ENCODE measurements around the gene ZNF14.
"Not testable (repeated sequence)": the region's sequence is repeated elsewhere in the genome, so short reads cannot be mapped to it uniquely, and the experiment has no call there.

Gene ZNF14

GRCh38 chr19:19746286-19747213 lies 13.6 kb upstream of the ZNF14 start:
- DNase-seq (ENCODE audit: low spot score), result no peak

- DNase-seq (ENCODE audit: low spot score), result no peak
Observed at GRCh38 chr19:19745496-19746285, 12.8 kb upstream of the ZNF14 start.

GRCh38 chr19:19744641-19745040 lies 11.7 kb upstream of the ZNF14 start:
- no peak for DNase-seq (ENCODE audit: low spot score)

- DNase-seq (ENCODE audit: low spot score), result not testable (repeated sequence)
Observed at GRCh38 chr19:19743921-19744320, 11.0 kb upstream of the ZNF14 start.

GRCh38 chr19:19743176-19743575 lies 10.3 kb upstream of the ZNF14 start:
- no peak for DNase-seq (ENCODE audit: low spot score)

DNA sequence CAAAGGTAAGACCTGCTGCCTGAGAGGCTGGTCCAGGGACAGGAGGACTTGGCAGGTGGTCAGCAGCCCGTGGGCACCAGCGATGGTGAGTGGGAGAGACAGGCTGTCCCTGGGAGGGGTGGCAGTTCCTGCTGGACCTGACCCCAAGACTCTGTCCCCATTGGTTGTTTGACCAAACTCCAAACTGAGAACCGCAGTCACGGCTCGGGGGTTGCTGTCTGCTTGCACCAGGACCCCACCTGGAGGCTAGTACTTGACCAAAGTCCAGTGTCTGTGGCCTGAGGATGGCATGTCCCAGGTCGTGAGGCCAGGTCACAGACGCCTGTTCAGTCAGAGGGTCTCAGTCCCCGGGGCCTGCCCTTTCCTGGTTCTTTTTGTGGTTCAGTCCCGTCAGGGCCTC lies 9.9 kb upstream of the ZNF14 start:
- no peak for DNase-seq (ENCODE audit: low spot score)

DNA sequence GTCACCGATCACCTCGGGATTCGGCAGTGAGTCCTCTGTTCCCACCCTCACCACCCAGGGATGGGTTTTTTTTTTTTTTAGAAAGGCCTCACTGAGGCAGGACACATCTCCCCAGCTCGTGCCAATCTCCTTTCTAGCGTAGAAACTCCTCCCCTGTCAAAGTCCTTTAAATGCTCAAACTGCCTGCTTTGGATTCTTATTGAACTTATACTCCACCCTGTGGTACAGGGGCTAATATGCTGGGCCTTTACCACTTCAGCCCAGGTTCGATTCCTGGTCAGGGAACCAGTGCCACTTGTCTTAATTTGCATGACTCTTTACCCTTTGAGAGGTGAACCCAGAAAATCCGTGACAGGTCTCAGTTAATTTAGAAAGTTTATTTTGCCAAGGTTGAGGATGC lies 8.3 kb upstream of the ZNF14 start:
- no peak for DNase-seq (ENCODE audit: low spot score)

DNA sequence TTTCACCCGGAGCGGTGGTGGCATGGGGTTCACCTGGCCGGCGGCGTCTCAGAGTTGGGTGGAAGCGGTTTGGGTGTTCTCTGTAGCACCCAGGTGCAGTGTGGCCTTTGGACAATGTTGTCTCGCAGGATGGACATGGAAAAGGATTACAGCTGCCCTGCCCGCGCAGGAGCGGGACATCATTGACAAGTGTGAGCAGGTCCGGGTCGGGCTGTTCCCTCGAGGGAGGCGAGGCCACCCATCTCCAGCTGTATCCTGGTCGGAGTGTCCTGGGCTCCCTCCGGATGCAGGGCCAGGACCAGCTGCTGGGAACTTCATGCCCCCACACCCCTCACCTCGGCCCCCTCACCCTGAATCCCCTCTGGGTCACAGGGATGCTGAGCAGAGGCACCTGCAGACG lies 7.8 kb upstream of the ZNF14 start:
- no peak for DNase-seq (ENCODE audit: low spot score)

DNA sequence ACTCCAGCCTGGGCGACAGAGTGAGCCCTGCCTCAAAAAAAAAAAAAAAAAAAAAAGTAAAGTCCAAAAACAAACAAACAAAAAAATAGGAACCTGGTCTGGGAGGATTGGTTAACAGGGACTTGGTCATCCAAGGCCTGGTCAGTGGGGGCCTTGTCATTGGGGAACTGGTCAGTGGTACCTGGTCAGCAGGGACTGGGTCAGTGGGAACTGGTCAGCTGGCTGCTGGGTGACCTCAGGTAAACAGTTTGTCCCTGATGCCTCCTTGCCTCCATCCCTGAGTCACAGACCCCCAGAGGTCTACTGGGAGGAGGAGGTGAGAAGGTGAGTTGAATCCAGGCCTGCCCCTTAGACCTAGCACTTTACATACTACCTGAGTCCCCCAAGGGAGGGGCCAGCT lies 5.7 kb upstream of the ZNF14 start:
- DNase-seq (ENCODE audit: low spot score), result no peak

GRCh38 chr19:19737559-19738332 lies 4.8 kb upstream of the ZNF14 start:
- no peak for DNase-seq (ENCODE audit: low spot score)

GRCh38 chr19:19721896-19722295 lies 11.0 kb downstream of the ZNF14 start:
- DNase-seq (ENCODE audit: low spot score), result no peak

DNA sequence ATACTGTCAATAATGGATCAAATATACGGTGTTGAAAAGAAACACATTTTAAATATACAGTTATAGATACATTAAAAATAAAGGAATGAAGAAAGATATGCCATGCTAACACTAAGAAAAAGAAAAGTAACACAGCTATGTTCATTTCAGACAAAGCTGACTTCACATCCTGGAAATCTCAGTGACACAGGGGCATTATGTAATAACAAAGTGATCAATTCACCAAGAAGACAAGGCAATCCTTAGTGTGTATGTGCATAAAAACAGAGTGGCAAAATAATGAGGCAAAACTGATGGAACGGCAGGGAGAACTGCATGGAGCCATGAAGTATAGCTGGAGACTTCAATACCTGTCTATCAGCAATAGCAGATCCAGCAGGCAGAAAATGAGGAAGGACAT lies 13.1 kb downstream of the ZNF14 start:
- DNase-seq (ENCODE audit: low spot score), result no peak

DNA sequence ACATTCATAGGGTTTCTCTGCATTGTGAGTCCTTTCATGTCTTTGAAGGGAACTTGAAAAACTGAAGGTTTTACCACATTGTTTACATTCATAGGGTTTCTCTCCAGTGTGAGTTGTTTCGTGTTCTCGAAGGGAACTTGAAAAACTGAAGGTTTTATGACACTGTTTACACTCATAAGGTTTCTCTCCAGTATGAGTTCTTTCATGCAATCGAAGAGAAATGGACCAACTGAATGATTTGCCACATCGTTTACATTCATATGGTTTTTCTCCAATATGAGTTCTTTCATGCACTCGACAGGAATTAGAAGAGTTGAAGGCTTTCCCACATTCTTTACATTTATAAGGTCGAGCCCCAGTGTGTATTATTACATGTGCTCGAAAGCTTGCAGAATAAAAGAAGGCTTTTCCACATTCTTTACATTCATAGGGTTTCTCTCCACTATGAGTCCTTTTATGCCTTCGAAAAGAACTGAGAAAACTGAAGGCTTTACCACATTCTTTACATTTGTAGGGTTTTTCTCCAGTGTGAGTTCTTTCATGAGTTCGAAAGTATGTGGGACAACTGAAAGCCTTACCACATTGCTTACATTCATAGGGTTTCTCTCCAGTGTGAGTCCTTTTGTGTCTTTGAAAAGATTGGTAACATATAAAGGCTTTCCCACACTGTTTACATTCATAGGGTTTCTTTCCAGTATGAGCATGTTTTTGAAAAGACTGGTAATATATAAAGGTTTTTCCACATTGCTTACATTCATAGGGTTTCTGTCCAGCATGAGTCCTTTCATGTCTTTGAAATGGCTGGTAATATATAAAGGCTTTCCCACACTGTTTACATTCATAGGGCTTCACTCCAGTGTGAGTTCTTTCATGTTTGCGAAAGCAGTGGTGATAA lies 20.7 kb downstream of the ZNF14 start:
- DNase-seq (ENCODE audit: low spot score), result no peak

DNA sequence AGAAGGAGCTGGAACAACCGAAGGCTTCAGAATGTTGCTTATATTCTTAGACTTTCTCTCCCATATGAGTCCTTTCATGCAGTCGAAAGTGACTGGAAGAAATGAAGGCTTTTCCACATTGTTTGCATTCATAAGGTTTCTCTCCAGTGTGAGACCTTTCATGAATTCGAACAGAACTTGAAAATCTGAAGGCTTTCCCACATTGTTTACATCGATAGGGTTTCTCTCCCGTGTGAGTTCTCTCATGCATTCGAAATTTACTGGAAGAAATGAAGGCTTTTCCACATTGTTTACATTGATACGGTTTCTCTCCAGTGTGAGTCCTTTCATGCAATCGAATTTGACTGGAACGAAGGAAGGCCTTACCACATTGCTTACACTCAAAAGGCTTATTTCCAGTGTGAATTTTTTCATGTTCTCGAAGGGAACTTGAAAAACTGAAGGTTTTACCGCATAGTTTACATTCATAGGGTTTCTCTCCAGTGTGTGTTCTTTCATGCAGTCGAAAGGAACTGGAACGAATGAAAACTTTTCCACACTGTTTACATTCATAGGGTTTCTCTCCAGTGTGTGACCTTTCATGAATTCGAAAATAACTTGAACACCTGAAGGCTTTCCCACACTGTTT lies 21.5 kb downstream of the ZNF14 start:
- no peak for DNase-seq (ENCODE audit: low spot score)

DNA sequence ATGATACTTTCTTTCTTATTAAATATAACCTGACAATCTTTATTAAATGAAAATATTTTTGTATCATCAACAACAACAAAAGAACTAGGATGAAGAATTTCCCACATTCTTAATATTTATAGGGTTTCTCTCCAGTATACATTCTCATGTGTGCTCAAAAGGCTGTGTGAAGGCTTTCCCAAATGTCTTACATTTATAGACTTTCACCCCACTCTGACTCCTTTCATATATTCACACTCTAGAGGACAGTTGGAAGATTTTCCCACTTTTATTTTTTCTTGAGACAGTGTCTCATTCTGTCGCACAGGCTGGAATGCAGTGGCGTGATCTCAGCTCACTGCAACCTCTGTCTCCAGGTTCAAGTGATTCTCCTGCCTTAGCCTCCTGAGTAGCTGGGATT lies 22.4 kb downstream of the ZNF14 start:
- DNase-seq (ENCODE audit: low spot score), result no peak

DNA sequence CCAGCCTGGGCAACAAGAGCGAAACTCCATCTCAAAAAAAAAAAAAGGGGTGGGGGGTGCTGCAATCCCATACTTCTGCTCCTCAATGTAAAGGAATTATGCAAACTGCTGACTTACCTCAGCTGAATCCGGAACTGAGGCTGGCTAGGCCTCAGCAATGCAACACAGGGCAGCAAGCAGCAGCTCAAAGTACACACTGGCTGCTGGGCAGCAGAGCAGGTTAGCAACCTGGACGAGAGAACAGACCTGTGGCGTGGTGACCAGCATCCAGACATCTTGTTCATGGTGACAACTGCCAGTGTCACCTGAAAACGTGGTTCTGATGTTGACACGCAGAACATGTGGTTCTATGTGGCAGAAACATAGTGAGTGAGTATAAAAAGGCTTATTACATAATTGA lies 28.1 kb downstream of the ZNF14 start:
- DNase-seq (ENCODE audit: low spot score), result no peak

GRCh38 chr19:19700493-19700892 lies 32.4 kb downstream of the ZNF14 start:
- not testable (repeated sequence) for DNase-seq (ENCODE audit: low spot score)

GRCh38 chr19:19697589-19697988 lies 35.3 kb downstream of the ZNF14 start:
- no peak for DNase-seq (ENCODE audit: low spot score)

DNA sequence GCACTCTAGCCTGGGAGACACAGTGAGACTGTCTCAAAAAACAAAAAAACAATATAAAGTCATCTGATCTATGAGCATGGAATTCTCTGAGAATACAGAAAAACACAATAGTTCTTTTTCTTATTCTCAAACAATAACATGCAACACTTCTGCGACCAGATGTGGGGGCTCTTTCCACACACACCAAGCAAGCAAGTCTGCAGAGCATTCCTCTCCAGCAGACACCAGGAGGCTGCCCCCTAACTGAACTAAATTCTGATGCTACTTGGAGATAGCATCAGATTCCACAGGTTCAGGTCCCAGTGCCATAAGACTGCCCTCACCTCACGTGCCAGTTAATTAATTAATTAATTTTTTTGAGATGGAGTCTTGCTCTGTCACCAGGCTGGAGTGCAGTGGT lies 36.5 kb downstream of the ZNF14 start:
- no peak for DNase-seq (ENCODE audit: low spot score)

GRCh38 chr19:19691683-19692082 lies 41.2 kb downstream of the ZNF14 start:
- DNase-seq (ENCODE audit: low spot score), result no peak

GRCh38 chr19:19689023-19689422 lies 43.9 kb downstream of the ZNF14 start:
- DNase-seq (ENCODE audit: low spot score), result not testable (repeated sequence)
